Right atrium auricular region (tissue), 2 donors: ENCODE measurements around the gene ARMCX6. TPM values are rescaled to one million over a fixed set of nuclear protein-coding genes. Genes with fewer than 3 reads are reported as not detected.
"Not testable (repeated sequence)": the region's sequence is repeated elsewhere in the genome, so short reads cannot be mapped to it uniquely, and the experiment has no call there.

Experiments
- DNase-seq: peaks from one replicate; pipeline ENCODE4 v3.0.0-alpha.2; 2019; ENCODE audit warnings: low spot score
- H3K27ac ChIP-seq, 2 donors: fragments of 200-600 bp; sonication (generic); 1 replicate in 1 of 2; 2 replicates in 1 of 2; pipeline ENCODE4 v1.5.1; 2016 to 2019
- H3K27me3 ChIP-seq, 2 donors: fragments of 200-600 bp; sonication (generic); one replicate each; pipeline versions ENCODE4 v1.5.1 to v1.6.0; 2017 to 2019
- H3K36me3 ChIP-seq: fragments of 200-600 bp; sonication (generic); one replicate; pipeline ENCODE4 v1.5.1; 2016
- H3K4me1 ChIP-seq, 2 donors: fragments of 200-600 bp; sonication (generic); one replicate each; pipeline versions ENCODE4 v1.5.1 to v1.6.0; 2017 to 2019
- H3K4me3 ChIP-seq, 2 donors: fragments of 200-600 bp; sonication (generic); 1 replicate in 1 of 2; 2 replicates in 1 of 2; pipeline ENCODE4 v1.5.1; 2017 to 2019; ENCODE audit warnings: mild to moderate bottlenecking in 1 of 2, moderate library complexity in 1 of 2
- H3K9me3 ChIP-seq, 2 donors: fragments of 200-600 bp; sonication (generic); one replicate each; pipeline ENCODE4 v1.5.1; 2019
- total RNA-seq, 2 donors: library from RNA; depleted of rRNA; stranded (reverse); fragments of >200 nt; gene quantifications; one replicate each; pipeline ENCODE4 v1.1.0, GENCODE V29; 2016
- TF ChIP-seq, protein P1 (sequence below), 2 donors: fragments of 200-600 bp; sonication (generic); IDR thresholded peaks; one replicate each; pipeline ENCODE4 v1.5.1; 2019; ENCODE audit warnings: antibody characterized with exemption in 2 of 2

Gene ARMCX6
- total RNA-seq, 2 donors from 2014 or later = 12.3 to 18.9 TPM

DNA sequence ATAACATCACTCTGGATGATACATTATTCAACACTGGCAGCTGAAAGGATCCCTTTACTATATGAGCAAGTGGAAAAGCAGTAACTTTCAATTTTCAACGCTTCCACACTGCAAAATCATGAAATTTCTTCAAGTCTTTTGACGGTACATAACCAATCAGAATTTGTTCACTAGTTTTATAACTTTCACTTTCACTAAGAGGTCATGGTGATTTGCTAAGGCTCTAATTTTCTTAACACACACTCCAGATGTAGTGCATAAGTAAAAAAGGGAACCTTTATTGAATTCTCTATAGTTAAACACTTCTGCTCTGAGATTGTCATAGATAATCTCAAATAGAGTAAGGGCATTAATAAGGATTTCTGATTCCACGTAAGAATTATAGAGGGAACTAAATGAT is 37.7 kb upstream of the ARMCX6 start:
- TF ChIP-seq, protein P1, sequence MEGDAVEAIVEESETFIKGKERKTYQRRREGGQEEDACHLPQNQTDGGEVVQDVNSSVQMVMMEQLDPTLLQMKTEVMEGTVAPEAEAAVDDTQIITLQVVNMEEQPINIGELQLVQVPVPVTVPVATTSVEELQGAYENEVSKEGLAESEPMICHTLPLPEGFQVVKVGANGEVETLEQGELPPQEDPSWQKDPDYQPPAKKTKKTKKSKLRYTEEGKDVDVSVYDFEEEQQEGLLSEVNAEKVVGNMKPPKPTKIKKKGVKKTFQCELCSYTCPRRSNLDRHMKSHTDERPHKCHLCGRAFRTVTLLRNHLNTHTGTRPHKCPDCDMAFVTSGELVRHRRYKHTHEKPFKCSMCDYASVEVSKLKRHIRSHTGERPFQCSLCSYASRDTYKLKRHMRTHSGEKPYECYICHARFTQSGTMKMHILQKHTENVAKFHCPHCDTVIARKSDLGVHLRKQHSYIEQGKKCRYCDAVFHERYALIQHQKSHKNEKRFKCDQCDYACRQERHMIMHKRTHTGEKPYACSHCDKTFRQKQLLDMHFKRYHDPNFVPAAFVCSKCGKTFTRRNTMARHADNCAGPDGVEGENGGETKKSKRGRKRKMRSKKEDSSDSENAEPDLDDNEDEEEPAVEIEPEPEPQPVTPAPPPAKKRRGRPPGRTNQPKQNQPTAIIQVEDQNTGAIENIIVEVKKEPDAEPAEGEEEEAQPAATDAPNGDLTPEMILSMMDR (IDR thresholded peaks at IDR 0.05) = no peak
- H3K36me3 ChIP-seq = peaks cover 9% of the 10 kb centered on the region
- H3K27me3 ChIP-seq = no peaks in the 10 kb centered on the region
- no peaks in the 10 kb centered on the region for H3K9me3 ChIP-seq
- no peaks in the 10 kb centered on the region for H3K4me1 ChIP-seq
- H3K27ac ChIP-seq = no peak overlapping the region
- no peak for DNase-seq
- H3K4me3 ChIP-seq = no peak overlapping the region

DNA sequence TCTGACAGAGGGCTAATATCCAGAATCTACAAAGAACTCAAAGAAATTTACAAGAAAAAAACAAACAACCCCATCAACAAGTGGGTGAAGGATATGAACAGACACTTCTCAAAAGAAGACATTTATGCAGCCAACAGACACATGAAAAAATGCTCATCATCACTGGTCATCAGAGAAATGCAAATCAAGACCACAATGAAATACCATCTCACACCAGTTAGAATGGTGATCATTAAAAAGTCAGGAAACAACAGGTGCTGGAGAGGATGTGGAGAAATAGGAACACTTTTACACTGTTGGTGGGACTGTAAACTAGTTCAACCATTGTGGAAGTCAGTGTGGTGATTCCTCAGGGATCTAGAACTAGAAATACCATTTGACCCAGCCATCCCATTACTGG is 29.9 kb upstream of the ARMCX6 start:
- not testable (repeated sequence) for H3K9me3 ChIP-seq, DNase-seq, H3K36me3 ChIP-seq, H3K27ac ChIP-seq, H3K4me1 ChIP-seq, H3K4me3 ChIP-seq, H3K27me3 ChIP-seq

DNA sequence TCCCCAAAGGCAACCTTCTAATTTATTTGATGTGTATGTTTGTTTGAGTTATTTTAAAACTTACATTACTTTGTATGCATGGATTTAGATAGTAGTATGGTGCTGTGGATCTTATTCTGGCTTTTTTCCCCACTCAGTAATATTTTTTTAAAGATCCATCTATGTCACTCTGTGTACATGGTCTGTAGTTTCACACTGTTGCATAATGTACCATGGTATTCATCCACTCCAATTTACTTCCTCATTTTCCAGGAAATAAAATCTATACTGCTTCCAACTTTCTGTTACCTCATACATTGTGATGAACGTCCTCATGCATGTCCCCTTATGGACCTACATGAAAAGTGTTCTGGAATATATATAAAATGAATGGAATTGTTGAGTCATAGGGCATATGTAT is 24.3 kb upstream of the ARMCX6 start:
- no peak overlapping the region for H3K4me3 ChIP-seq
- H3K27me3 ChIP-seq = no peaks in the 10 kb centered on the region
- no peak for DNase-seq
- no peak overlapping the region for H3K27ac ChIP-seq
- TF ChIP-seq, protein P1 (IDR thresholded peaks at IDR 0.05) = no peak
- no peaks in the 10 kb centered on the region for H3K4me1 ChIP-seq
- H3K36me3 ChIP-seq = no peaks in the 10 kb centered on the region
- no peaks in the 10 kb centered on the region for H3K9me3 ChIP-seq

DNA sequence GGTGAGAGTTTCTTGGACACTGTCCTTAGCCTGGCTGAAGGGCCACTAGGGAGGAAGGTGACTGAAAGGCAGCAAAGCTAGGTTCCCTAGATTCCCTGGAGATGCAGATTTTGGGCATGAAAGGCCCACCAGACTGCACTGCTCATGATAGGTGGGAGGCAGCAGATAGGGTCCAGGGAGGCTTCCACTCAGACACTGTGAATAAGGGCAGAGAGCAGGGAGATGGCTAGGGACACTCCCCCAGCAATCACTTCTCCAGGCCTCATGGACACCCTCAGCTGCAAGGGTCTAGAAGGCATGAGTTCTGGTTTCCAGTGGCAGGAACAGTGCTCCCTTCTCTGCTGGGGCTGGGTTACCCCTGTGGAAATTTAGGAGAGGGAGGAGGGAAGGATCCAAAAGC is 21.8 kb upstream of the ARMCX6 start:
- Histone ChIP-seq H3K4me3 (no peak overlapping the region), H3K9me3 (no peaks in the 10 kb centered on the region), H3K27me3 (no peaks in the 10 kb centered on the region), H3K4me1 (no peaks in the 10 kb centered on the region), H3K27ac (no peak overlapping the region), H3K36me3 (no peaks in the 10 kb centered on the region)
- TF ChIP-seq, protein P1 (IDR thresholded peaks at IDR 0.05) = no peak
- no peak for DNase-seq

DNA sequence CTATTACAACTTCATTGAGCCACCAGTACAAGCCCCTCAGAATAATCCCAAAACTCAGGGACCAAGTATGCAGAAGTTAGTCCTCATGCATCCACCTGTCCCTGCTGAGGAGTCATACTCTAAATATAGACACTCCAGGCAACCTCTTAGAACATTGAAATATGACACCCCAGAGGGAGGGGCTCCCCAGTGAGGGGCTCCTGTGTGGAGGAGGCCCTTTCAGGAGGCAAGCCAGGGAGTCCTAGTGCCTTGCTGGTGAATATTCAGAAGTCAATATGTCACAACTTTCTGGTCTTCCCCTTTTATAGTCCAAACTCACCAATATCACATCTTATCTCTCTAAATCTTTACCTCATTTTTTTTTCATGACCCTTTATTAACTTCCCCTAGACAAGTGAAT is 1.6 kb upstream of the ARMCX6 start:
- no peak overlapping the region for H3K27ac ChIP-seq
- H3K4me3 ChIP-seq = no peak overlapping the region
- no peaks in the 10 kb centered on the region for H3K9me3 ChIP-seq
- no peak for DNase-seq
- no peaks in the 10 kb centered on the region for H3K27me3 ChIP-seq
- H3K4me1 ChIP-seq = peaks cover 0 to 11% of the 10 kb centered on the region in 2 donors
- no peaks in the 10 kb centered on the region for H3K36me3 ChIP-seq
- TF ChIP-seq, protein P1 (IDR thresholded peaks at IDR 0.05) = no peak

DNA sequence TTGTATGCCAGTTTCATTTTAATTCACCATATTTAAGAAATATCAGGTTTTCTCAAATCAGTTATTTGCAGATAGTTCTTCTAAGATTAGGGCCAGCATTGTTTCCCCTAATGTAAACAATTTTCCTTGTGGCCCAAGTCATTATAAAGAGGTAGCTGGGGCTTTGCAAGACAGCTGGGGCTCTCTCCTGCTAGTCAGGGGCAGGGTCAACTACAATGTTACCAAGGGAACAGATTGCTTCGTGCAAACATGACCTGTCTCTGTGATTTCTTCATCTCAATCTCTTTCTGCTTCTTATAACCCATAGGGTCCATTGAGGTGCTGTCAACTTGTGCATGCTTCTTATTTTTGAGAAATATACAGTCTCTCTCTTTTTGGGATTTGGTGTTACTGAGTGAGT is 12.1 kb downstream of the ARMCX6 start:
- TF ChIP-seq, protein P1 (IDR thresholded peaks at IDR 0.05) = no peak
- Histone ChIP-seq H3K4me1 (no peaks in the 10 kb centered on the region), H3K9me3 (no peaks in the 10 kb centered on the region), H3K27ac (no peak overlapping the region), H3K36me3 (no peaks in the 10 kb centered on the region), H3K27me3 (no peaks in the 10 kb centered on the region), H3K4me3 (no peak overlapping the region)
- DNase-seq = no peak
